ENCODE data around the gene PKP1.

The PKP1 gene

DNA sequence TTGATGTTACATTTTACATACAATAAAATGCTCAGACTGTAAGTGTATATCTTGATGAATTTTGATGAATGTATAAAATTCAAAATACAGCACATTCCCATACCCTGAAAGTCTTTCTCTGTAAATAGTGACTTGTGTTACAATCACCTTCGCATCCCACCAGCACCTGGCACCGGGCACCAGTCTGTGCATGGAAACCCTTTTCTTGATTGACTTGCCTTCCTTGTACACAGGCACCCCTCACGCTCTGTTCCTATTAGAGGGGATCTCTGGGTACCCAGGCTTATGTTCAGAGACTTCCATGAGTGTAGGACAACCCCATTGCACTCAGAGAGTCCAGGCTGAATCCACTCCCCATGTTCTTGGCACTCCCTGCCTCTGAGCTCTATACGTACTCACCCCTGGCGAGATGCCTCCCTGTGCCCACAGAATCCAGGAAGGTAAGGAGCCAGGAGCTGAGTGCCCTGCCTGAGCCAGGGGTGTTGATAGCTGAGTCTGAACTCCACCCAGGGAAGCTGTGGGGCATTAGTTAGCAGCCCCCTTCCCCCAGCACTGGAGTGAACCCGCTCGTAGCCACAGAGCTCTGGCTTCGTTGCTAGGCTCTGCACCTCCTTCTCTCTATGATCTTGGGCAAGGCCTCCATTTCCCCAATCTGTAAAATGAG lies 22.5 kb upstream of the PKP1 start:
- DNase-seq (ENCODE audit: low spot score), result no peak

DNA sequence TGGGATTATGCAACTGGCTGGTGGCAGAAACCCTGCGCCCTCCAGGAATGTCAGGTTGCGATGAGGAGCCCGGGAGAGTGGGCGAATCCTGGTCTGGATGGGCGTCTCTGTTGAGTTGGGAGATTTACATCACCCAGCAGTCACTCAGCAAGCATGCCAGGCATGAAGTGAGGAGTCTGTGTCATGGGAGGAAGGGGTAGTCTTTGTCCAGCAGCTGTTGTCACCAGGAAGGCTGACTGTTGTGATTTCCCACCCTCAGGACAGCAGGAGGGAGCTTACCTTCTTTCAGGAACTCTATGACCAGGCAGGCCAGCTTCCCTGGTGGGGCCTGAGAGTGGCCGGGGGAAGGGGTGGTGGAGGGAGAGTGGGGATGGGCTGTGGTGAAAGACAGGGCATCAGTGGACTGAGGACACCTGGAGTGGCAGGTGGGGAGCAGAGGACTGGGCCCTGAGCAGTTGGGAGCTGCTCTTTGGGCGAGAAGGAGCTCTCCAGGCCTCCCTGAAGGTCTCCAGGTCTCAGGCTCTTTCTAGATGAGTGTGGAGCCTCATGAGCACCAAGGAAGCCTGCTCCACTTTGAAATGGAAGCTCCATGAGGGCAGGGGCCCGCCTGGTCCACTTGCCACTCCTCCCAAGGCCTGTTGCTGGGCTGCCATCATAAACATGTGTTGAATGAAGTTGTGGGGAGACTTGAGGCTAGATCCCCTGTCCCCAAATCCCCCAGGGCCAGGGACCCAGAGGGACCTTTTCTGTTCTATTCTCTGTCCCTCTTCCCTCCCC lies 21.3 kb upstream of the PKP1 start:
- no peak for DNase-seq (ENCODE audit: low spot score)

DNA sequence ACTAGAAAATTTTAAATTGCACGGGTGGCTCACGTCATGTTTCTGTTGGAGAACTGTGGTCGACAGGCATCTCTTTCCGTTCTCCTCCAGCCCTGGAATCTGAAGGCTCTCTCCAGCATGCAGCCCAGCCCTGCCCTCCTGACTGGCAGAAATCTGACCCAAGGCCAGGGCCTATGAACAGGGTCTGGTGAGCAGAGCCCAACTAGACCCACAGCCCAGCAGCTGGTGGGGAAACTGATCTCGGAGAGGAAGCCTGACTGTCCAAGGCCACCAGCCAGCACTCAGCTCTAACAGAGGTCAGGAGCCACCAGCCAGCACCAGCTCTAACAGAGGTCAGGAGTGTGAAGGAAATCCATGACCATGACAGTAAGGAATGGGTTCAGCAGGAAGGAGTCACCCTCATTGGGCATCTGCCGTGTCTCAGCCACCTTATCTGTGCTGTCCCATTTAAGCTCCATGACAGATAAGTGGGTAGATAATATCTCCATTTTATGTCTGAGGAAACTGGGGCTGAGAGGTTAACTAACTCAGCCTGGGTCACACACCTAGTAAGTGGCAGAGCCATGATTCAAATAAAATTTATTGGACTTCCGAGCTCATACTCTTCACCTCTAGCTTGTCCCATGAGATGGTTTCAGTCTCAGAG lies 20.2 kb upstream of the PKP1 start:
- DNase-seq (ENCODE audit: low spot score), result no peak

DNA sequence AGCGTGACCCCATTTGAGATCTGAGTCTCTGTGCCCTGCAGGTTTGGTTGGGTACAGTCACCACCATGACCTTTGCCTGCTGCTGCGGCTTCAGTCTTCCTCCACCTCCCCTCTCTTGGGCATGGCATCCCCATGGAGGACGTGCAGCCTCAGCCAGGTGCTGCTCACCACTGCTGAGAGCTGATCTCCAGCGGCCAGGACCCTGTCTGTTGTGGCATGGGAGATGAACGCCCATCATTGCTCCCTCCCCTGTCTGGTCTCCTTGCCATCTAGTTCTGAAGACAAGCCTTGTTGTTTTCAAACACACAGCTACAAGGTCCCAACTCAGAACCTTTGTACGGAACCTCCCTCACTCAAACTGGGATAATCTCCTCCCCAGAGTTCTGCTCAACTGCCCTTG lies 19.2 kb upstream of the PKP1 start:
- no peak for DNase-seq (ENCODE audit: low spot score)

DNA sequence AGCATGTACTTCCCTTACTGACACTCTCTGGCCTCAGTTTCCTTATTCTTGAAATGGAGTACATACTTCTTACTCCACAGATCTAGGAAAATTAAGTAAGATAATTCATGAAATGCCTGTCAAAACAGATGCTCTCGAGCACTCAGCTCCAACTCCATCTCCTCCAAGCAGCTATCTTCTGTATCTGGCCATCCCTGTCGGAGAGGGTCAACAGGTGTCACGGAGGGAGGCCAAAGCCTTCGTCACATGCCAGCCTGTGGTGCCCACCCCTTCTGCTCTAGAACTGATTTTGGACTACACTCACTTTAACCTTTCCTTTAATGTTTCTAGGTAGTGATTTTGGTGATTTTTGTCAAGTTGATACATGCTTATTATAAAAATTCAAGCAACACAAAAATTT lies 18.8 kb upstream of the PKP1 start:
- DNase-seq (ENCODE audit: low spot score), result no peak

DNA sequence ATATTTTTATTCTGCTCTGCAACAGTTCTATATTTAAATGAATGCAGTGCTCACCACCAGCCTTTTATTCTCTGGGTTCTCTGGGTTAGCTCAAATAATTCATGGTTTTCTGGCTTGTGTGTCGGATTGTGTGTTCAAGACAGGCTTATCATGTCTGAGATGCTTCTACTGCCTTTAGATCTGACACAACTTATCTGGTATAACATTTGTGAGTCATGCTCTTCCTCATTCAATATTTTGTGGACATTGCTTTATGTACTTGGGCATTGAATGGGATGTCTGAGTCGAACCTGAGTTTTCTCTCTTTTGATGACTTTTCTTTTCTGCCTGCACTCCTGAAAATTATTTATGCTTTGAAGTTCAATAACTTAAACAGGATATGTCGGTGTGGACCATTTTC lies 17.6 kb upstream of the PKP1 start:
- DNase-seq (ENCODE audit: low spot score), result no peak

DNA sequence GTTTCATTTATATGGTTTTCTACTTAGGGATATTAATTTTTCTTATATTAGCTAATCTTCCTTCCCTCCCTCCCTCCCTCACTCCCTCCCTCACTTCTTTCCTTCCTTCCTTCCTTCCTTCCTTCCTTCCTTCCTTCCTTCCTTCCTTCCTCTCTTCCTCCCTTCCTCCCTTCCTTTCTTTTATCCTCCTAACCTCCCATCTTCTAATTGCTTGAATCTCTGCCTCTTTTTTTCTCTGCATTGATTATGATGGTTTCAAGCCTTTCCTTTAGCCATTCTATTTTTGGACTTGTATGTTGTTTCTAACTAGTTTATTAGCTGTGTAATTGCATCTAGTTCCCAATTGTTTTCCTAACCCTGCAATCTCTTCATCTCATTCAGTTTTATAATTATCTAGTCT lies 17.0 kb upstream of the PKP1 start:
- DNase-seq (ENCODE audit: low spot score), result no peak

DNA sequence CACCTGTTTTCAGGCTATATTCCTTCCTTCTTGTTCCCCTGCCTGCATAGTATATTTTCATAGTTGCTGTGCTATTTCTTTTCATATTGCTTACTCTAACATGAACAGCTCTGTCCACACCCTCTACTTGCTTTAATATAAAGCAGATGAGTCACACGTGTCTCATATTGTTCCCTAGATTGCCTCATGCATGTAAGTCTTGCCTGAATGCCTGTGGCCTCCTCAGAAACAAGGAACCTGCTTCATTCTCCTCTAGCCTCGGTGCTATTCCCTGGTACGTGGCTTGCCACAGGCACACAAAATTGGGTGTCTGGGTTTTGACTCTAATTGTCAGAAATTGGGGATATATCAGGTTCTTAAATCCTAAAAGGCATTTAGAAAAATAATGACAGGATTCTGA lies 16.5 kb upstream of the PKP1 start:
- DNase-seq (ENCODE audit: low spot score), result peak; percentile 68

DNA sequence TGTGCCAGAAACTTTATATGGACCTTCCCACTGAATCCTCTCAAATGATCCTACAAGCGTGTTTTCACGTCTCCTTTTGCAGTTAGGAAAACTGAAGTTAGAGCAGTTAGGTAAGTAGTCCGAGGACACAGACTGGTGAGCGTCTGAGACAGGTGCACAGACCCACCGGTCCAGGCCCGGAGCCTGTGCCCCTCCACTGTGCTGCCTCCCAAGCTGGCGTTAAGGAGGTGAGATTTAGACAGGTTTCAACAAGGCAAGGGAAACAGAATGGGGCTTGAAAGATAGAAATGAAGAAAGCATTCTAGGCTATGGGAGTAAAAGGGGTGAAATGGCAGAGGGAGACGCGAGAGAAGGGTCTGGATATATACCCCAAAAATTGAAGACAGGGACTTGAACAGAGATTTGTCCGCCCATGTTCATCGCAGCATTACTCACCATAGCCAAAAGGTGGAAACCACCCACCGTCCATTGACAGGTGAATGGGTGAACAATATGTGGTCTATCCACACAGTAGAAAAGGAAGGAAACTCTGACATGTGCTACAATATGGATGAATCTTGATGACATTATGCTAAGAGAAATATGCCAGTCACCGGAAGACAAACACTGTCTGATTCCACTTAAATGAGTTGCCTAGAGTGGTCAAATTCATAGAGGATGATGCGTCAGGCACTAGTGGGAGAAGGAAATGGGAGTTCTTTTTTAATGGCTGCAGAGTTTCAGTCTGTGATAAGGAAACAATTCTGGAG lies 15.7 kb upstream of the PKP1 start:
- peak; percentile 90 for DNase-seq (ENCODE audit: low spot score)

DNA sequence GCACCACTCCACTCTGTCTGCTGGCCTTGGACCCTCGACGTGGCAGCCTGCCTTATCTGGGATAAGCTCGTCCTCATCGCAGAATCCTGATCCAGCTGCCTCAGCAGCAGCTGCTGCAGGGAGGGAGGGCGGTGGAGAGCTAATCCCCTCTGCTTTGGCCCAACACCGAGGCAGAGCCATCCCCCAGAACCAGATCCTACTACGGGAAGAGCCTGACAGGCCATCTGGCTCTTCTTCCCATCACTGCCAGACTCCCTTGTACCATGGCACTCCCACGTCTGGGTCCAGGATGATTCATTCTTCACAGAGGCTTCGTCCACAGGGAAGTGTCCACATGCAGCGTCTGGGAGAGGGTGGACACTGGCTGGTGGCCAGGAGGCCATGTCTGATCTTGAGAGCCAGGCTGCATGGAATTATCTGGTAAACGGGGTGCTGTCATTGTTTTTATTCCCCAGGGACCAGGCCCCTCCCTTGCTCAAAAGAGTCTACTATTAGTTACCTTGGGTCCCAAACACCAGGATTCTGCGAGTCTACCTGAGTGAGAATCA lies 14.6 kb upstream of the PKP1 start:
- peak; percentile 56 for DNase-seq (ENCODE audit: low spot score)

DNA sequence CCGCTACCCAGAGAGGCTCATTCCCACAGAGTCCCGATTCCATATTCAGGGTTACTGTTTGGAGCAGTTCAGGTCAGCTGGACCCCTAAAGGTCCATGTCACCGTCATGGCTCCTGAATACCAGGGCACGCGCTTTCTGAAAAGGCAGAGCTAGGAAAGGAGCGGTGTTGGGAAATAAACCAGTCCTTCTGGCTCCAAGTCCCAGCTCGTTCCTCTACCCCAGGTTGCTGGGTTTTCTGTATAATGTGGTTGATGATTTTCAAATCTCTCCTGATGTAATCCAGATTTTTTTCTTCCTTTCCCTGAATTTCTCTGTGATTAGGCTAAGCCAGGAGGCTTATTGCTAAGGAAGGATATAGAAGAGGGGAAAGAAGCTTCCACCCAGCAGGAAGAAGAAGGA lies 14.0 kb upstream of the PKP1 start:
- no peak for DNase-seq (ENCODE audit: low spot score)

DNA sequence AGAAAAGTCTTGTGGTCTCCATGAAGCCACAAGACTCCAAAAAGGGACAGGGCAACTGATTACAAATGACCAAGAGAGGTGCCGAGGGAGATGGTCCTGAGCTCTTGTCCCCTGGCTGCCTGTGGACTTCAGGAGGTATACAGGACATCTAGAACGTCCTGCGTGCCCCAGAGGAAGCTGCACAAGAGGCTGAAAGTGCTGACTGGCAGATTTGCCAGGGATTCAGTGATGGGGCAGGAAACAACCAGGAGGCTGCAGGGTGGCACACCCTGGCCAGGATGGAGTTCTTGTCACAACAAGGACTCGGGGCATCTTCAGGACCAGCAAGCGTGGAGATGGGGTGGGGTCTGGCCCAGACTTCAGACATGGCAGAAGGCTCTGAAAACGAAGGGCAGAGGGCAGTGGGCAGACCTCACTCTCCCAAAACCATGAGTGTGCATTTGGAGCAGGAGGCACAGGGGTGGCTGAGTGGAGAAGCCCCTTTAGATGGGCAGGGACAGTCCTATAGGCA lies 13.4 kb upstream of the PKP1 start:
- DNase-seq (ENCODE audit: low spot score), result no peak

DNA sequence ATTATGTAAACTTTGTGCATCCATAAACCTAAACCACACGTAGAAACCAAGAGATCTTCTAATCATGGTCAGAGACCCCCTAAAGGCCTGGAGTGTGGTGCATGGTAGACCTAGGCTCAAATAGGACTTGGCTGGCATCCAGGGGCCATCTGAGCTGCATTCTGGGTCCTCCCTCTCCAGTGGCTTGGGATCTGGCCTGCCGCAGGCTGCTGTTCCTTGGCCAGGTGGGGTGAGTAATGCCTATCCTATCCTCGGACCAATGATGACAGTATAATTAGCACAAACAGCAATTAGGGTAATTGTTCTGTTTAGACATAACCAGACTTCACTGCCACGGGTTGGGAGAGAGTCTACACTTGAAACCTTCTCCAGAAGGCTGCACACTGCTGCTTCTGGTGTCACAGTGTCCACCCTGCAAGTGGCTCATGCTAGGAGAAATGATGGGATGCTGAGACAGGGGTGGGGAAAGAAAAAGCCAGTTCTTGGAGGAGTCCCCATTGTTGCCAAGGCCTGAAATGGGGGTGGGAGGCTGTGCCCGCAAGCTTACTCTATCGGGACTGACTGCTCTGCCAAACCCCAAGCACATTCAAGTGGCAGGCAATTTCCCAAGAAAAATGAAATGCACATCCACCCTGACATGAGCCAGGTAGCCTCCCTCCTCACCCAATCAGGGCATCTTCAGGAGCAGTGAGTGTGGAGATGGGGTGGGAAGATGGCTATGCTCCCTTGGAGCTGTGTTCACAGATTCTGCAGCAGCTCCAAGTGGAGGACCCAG lies 12.5 kb upstream of the PKP1 start:
- DNase-seq (ENCODE audit: low spot score), result no peak

DNA sequence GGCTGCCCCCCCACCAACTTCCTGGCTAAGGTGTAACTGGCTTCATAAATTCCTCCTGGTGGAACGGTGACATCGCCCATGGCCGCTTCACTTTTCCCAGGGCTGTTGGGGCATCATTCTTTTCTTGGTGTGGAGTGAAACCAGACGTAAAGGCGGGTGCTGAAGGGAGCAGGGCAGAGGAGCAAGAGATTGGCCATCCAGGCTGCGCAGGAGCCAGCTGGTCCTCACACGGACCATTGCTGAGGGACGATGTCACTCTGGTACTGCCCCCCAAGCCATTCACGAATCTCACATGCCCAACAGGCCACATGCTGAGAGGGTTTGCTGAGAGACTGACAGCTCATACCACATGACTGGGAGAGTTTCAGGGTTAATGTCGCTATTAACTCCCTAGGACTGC lies 10.5 kb upstream of the PKP1 start:
- no peak for DNase-seq (ENCODE audit: low spot score)

DNA sequence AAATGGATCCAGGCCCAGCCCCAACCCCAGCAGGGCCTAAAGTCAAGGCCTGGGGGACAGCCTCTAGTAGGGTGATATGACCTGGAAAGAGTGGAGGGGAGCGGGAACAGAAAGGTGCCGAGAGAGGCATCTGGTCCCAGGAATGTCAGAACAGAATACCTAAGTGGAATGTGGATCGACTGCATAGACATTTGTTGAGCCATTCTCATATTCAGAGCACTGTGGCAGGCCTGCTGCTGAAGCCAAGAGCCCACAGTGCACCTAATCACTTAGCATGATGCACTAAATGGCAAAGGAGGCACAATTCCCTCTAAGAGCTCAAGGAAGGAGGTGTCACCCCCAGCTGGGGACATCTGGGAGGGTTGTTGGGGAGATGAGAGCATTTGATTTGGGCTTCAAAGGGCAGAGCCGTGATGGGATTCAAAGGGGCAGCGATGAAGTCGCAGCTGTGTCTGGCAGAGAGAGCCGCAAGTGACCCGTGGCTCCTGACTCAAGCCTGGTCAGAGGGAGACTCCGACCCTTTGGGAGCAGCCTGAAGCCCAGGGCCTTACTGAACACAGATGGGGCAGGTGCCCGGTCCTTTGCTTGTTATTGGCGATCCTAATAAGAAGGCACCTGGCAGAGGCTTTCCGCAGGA lies 8.6 kb upstream of the PKP1 start:
- DNase-seq (ENCODE audit: low spot score), result no peak

DNA sequence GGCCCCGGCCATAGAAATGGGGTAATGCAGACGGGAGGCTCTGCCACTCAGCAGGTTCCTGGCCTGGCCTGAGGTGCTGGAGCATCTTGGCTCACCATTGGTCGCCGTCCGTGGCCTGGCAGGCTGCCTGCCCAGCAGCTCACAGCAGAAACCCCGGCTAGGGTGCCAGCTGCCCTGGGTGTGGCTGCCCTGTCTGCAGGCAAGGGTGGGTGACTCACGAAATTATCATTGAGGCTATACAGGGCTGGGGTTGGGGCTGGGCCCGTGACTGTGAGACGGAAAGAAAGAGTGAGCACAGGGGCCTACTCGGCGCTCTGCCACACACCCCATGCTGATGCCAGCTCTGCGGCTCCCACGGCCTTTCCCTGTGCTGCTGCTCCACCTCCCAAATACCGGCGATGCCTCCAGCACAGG lies 8.0 kb upstream of the PKP1 start:
- DNase-seq (ENCODE audit: low spot score), result no peak

DNA sequence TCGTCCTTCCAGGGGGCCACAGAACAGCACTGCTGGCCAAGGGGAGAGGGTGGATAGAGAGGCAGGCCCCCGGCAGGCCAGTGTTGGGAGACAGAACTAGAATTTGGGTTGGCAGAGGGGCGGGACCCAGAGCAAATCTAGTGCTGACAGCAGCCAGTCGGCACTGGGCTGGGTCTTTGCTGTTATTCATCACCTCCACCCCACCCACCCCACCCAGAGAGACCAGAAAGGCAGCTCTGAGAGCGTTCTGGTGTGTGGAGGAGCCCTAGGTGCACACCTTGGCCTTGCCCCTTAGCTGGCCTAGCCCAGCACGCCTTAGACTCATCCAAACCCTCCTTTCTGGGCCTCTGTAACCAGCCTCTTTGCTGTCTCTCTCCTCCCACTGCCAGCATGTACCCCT lies 6.4 kb upstream of the PKP1 start:
- no peak for DNase-seq (ENCODE audit: low spot score)

DNA sequence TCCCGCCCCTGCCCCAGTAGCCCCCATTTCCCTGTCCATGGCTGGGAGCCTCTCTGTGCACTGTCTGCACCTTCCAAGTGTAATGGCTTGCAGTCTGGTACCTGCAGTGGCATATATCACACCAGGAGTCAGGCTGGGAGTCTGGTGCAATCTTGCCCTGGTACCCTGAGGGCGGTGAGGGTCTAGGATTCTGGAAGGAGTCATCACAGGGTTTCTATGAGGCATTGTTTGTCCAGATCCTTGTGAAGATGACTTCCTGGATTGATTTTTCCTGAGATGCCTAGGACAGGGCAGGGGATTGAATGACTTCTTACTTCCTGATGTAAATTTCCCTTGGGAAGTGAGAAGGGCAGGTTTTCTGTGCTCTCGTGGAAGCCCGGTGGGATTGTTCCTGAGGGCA lies 5.9 kb upstream of the PKP1 start:
- DNase-seq (ENCODE audit: low spot score), result no peak

DNA sequence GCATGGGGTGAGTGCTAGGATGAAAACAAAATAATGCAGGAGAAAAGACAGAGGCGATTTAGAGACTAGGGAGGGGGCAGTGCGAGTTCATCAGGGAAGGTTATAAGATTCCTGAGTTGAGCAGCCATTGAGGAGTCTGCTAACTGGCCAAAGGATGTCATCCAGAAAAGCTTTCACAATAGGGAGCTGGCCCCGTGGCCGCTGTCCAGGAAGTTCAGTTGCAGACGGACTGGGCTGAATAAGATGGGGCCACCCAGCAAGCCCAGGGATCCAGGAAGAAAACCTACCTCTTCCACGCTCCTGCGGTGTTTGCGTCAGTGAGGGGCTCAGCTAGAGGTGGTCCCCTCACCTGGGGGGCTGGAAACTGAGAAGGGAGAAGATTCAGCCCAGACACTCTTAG lies 4.0 kb upstream of the PKP1 start:
- DNase-seq (ENCODE audit: low spot score), result no peak

DNA sequence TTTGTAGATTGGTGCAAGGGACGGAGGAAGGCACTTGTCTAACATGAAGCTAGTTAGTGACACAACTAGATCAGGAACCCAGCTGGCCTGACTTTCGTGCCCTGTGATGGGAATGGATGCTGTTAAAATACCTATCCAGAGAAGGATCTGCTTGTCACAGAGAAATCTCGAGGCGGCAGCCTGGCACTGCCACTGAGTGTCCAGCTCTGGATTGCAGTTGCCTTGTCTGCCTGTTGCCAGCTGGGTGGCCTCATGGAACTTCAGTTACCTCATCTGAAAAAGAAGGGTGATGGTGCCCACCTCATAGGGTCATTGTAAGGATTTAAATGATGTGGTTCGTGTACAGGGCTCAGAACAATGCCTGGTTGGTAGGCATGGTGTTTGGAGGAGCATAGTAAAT lies 2.4 kb upstream of the PKP1 start:
- no peak for DNase-seq (ENCODE audit: low spot score)

DNA sequence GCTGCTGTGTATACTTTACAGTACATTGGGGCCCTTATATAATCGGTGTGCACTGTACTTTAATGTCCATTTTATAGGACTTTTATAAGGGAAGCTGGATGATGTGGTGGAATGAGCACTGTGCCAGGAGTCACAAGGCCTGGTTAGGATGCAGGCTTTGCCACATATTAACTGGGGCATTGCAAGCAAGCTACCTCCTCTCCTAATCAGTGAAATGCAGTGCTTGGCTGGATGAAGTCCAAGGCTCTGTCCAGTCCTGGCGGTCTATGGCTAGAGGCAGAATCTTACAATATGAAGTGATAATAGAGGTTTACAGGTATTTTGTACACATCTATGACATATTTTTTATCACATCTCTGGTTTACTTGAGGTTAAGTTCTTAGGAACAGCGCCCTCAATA lies 1.7 kb upstream of the PKP1 start:
- DNase-seq (ENCODE audit: low spot score), result no peak

All from kidney capillary endothelial cell (primary cell).